ENCODE measurements around the gene CDC42EP5.

CDC42EP5 gene

DNA sequence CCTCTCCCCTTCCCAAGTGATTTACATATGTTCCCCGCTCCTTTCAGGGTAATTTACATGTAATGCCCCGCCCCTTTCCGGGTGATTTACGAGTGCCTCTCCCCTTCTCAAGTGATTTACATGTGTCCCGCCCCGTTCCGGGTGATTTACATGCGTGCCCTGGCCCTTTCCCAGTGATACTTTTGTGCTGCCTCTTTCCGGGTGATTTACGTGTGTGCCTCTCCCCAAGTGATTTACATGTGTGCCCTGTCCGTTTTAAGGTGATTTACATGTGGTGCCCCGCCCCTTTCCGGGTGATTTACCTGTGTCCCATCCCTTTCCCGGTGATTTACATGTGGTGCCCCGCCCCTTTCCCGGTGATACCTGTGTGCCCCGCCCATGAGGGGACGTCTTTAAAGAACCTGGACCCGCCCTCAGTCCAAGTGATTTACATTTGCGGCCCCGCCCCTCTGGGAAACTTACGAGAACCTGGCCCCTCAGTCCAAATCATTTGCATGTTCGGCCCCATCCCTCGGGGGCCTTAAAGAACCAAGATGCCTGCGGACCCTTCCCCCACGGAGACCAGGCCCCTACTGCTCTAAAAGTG, 9.0 kb downstream of the CDC42EP5 start:
- TF ChIP-seq, protein P1, sequence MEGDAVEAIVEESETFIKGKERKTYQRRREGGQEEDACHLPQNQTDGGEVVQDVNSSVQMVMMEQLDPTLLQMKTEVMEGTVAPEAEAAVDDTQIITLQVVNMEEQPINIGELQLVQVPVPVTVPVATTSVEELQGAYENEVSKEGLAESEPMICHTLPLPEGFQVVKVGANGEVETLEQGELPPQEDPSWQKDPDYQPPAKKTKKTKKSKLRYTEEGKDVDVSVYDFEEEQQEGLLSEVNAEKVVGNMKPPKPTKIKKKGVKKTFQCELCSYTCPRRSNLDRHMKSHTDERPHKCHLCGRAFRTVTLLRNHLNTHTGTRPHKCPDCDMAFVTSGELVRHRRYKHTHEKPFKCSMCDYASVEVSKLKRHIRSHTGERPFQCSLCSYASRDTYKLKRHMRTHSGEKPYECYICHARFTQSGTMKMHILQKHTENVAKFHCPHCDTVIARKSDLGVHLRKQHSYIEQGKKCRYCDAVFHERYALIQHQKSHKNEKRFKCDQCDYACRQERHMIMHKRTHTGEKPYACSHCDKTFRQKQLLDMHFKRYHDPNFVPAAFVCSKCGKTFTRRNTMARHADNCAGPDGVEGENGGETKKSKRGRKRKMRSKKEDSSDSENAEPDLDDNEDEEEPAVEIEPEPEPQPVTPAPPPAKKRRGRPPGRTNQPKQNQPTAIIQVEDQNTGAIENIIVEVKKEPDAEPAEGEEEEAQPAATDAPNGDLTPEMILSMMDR (IDR thresholded peaks at IDR 0.05; ENCODE audit: low read depth, low read length, missing control alignments): no peak
- DNase-seq (ENCODE audit: low read depth): peak; percentile 56
- H3K4me3 ChIP-seq (ENCODE audit: low read depth, low read length): peak overlapping the region; percentile 50
- in situ Hi-C loops (cut with HindIII; ENCODE audit: low sequenced_read_pairs): loop anchor here (25.0 kb wide), 1 partner anchor 1148 kb away; the partner anchor contains the start of genes ZNF524, ZNF784 and ZNF865

DNA sequence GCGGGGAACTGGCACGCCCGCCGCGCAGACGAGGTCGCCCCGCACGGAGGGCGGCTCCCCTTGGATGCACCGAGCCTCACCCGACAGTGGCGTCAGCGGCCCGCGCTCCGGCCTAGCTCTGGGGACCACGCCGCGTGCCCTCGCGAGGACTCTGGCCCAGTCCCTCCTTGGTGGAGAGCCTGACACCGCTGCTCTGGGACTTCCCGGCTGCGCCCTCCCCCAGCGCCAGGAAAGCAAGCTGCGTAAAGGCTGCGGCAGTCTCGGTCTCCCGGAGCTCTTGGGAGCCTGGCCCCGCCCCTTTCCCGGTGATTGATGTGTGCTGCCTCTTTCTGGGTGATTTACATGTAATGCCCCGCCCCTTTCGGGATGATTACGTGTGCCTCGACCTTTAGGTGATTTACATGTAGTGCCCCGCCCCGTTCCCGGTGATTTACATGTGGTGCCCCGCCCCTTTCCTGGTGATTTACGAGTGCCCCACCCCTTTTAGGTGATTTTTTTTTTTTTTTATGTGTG, 9.5 kb downstream of the CDC42EP5 start, which contains the start of gene LENG9:
Gene LENG9, minus strand, starts transcription at position 248 of the 513 bp plus-strand sequence. CDS start 252 bp downstream, outside the sequence.
- H3K4me3 ChIP-seq (ENCODE audit: low read depth, low read length): peak within 1 kb of the TSS; percentile 50
- TF ChIP-seq, protein P1 (IDR thresholded peaks at IDR 0.05; ENCODE audit: low read depth, low read length, missing control alignments): no peak
- in situ Hi-C loops (cut with HindIII; ENCODE audit: low sequenced_read_pairs): loop anchor here (25.0 kb wide), 1 partner anchor 1149 kb away; the partner anchor contains the start of genes ZNF524, ZNF784 and ZNF865
- DNase-seq (ENCODE audit: low read depth): peak; percentile 95

DNA sequence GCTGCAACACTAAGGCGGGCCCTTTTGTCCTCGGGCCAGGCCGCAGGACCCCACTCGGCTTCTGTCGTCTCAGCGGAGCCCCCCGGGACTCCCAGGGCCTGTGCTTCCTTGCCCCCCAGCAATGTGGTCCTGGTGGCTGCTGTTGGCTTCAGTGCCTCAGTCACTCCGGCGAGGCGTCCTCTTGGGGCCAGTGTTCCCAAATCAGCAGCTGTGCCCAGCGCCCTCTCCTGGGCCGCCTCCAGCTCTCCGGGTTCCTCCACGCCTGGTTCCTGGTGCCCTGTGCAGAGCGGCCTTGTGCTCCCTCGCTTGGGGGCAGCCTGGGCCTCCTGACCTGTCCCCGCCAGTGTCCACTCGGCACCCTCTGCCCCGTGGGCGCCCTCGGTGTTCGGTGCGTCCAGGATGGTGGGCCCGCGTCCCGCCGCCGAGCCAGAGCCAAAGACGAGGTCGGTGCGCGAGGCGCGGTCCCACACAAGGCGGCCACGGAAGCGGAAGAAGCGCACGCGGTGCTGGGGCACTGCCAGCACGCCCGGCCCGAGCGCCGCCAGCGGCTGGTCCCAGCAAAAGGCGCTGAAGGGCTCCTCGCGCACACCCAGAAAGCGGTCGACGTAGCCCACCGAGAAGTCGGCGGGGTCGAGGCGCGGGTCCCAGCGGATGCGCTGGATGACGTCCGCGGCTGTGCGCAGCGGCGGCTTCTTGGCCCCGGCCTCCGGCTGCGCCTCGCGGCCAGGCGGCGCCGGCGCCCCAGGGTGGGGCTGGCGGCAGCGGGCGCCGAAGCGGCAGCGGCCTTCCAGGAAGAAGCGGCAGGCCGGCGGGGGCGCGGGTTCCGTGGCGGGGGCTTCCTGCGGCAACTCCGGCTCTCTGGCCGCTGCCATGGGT, 10.2 kb downstream of the CDC42EP5 start:
- in situ Hi-C loops (cut with HindIII; ENCODE audit: low sequenced_read_pairs): loop anchor here (25.0 kb wide), 1 partner anchor 1149 kb away; the partner anchor contains the start of genes ZNF524, ZNF784 and ZNF865
- TF ChIP-seq, protein P1 (IDR thresholded peaks at IDR 0.05; ENCODE audit: low read depth, low read length, missing control alignments): no peak

DNA sequence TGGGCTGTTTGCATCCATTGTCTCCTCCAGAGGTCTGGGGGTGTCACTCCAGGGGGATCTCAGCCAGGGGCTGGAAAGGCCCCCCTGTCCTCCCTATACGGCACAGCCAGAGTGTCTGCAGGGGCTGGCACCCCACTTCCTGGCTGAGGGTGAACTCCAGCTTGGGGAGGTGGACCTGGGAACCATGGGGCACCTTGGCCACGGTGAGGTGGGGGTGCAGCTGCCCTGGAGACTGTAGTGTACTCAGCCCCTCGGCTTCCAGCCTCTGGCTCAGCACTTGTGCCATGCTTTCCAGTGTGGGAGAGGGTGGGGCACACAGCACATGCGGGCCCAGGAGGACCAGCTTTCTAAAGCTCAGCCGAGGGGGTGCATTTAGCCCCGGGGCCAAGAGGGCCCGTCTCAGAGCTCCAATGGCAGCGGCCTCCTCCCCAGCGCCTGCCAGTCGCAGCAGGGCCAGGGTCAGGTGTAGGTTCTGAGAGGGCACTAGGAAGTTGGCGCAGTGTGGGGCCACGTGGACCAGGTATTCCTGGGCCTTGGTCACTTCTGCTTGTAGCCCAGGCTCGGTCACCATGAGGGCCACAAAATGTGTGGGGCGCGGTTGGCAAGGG, 10.9 kb downstream of the CDC42EP5 start:
- DNase-seq (ENCODE audit: low read depth): no peak
- peak overlapping the region; percentile 50 for H3K4me3 ChIP-seq (ENCODE audit: low read depth, low read length)
- TF ChIP-seq, protein P1 (IDR thresholded peaks at IDR 0.05; ENCODE audit: low read depth, low read length, missing control alignments): no peak
- in situ Hi-C loops (cut with HindIII; ENCODE audit: low sequenced_read_pairs): loop anchor here (25.0 kb wide), 1 partner anchor 1150 kb away; the partner anchor contains the start of genes ZNF524, ZNF784 and ZNF865

More for the DNA sequence above, 10.2 kb downstream of the CDC42EP5 start:
- DNase-seq (ENCODE audit: low read depth): no peak
- peak overlapping the region; percentile 50 for H3K4me3 ChIP-seq (ENCODE audit: low read depth, low read length)

DNA sequence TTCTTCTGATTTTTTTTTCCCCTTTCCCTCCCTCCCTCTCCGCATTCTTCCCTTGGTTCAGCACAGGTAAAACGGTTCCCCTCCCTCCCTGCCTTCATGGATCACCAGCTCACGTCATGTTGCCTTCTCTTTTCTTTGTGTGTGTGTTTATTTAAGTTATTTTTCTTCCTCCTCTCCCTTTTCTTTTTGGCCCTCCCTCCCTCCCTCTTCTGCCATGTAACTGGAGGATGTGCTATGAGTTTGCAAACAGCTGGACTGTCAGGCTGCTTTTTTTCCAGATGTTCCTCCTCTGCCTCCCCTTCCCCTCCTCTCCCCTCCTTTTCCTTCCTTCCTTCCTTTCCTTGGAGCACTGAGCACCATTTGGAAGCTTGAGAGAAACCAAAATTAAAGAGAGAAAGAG, 11.5 kb downstream of the CDC42EP5 start:
- no peak for DNase-seq (ENCODE audit: low read depth)
- TF ChIP-seq, protein P1 (IDR thresholded peaks at IDR 0.05; ENCODE audit: low read depth, low read length, missing control alignments): no peak
- in situ Hi-C loops (cut with HindIII; ENCODE audit: low sequenced_read_pairs): loop anchor here (25.0 kb wide), 1 partner anchor 1151 kb away; the partner anchor contains the start of genes ZNF524, ZNF784 and ZNF865
- H3K4me3 ChIP-seq (ENCODE audit: low read depth, low read length): no peak overlapping the region

DNA sequence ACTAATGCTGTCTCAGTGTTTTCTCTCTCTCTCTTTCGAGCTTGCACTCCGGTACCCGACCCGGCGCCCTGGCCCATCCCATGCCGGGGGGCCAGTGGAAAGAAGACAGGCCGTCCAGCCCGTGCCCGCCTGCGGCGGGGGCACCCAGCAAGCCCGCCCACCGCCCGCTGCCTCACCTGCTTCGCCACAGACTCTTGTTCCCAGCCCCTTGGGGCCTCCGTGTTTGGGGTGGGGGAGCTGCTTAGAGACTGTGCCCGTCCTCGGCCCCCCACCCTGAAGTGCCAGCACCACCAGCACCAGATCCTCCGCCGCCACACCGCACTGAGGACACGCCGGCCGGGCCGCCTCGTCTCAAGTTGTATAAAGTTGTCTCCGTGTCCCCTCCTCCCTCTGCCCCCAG, 11.9 kb downstream of the CDC42EP5 start:
- TF ChIP-seq, protein P1 (IDR thresholded peaks at IDR 0.05; ENCODE audit: low read depth, low read length, missing control alignments): no peak
- no peak overlapping the region for H3K4me3 ChIP-seq (ENCODE audit: low read depth, low read length)
- DNase-seq (ENCODE audit: low read depth): no peak
- in situ Hi-C loops (cut with HindIII; ENCODE audit: low sequenced_read_pairs): loop anchor here (25.0 kb wide), 1 partner anchor 1151 kb away; the partner anchor contains the start of genes ZNF524, ZNF784 and ZNF865

Data from astrocyte of the cerebellum (primary cell).